HCT116 (cell line): ENCODE results near the gene OTUB2. TPM values are rescaled to one million over a fixed set of nuclear protein-coding genes. Genes with fewer than 3 reads are reported as not detected.

Source experiments
- ATAC-seq: fragments of 200-7000 bp; cut with Tn5 transposase; 2 replicates; pipeline ENCODE4 v1.9.1; 2020; ENCODE audit warnings: mild to moderate bottlenecking, moderate library complexity
- BruUV-seq: library from RNA; stranded (reverse); fragments of 400-500 nt; replicated peaks from 2 replicates; lab custom pipeline; 2021; lab: Mats Ljungman, UMichigan
- CTCF ChIA-PET: fragments of 300-600 bp; sonication (Branson Sonifier 250); formaldehyde crosslinking; loops from one replicate; lab custom pipeline; 2021; ENCODE audit warnings: antibody characterized with exemption; lab: Charles Lee
- POLR2A ChIA-PET: fragments of 300-600, 350-600 bp; sonication (Branson Sonifier 250); formaldehyde crosslinking; loops from one replicate; lab custom pipeline; 2021; ENCODE audit warnings: antibody characterized with exemption; lab: Charles Lee
- RAD21 ChIA-PET, 2 experiments: fragments of 300-600 bp; sonication (Branson Sonifier 250); formaldehyde crosslinking; loops; one replicate each; lab custom pipeline; 2023; ENCODE audit warnings: low total read pairs in 2 of 2; ENCODE audit not compliant: uncharacterized antibody in 2 of 2, unreplicated experiment in 2 of 2, low non-redundant PET in 1 of 2; lab: Charles Lee
- DNase-seq: peaks from one replicate; pipeline ENCODE4 v3.0.0-alpha.2; 2010; ENCODE audit warnings: low read depth, low spot score
- H2AFZ ChIP-seq: fragments of 200-600 bp; shearing (Covaris generic), sonication (generic); 2 replicates; pipeline ENCODE4 v1.6.1; 2017; ENCODE audit warnings: low read depth, mixed run types, mixed read lengths, antibody characterized with exemption, low read length; ENCODE audit not compliant: poor library complexity, severe bottlenecking
- H3K27ac ChIP-seq: 2 replicates; pipeline ENCODE4 v1.5.1; 2012; ENCODE audit warnings: low read depth, low read length
- H3K27me3 ChIP-seq: fragments of 200-600 bp; sonication (generic); 2 replicates; pipeline ENCODE4 v1.6.1; 2016; ENCODE audit warnings: mixed run types, low read length, mixed read lengths; ENCODE audit not compliant: insufficient read depth
- H3K36me3 ChIP-seq, 2 experiments: fragments of 200-500 bp in 1 of 2; fragments of 200-600 bp in 1 of 2; sonication (Bioruptor generic) in 1 of 2; sonication (generic) in 1 of 2; 2 replicates each; pipeline versions ENCODE4 v1.5.1 to v1.6.1; 2014 to 2016; ENCODE audit warnings: low read length in 2 of 2, inconsistent platforms in 1 of 2, mixed read lengths in 1 of 2, mixed run types in 1 of 2; ENCODE audit not compliant: insufficient read depth in 2 of 2, control insufficient read depth in 1 of 2
- H3K4me1 ChIP-seq, 2 experiments: fragments of 200-600 bp in 1 of 2; sonication (generic) in 1 of 2; 2 replicates each; pipeline versions ENCODE4 v1.5.1 to v1.6.1; 2012 to 2017; ENCODE audit warnings: low read length in 2 of 2, inconsistent platforms in 1 of 2, mild to moderate bottlenecking in 1 of 2, mixed read lengths in 1 of 2, mixed run types in 1 of 2, moderate library complexity in 1 of 2; ENCODE audit not compliant: insufficient read depth in 2 of 2, control insufficient read depth in 1 of 2
- H3K4me2 ChIP-seq: fragments of 200-600 bp; sonication (generic); 2 replicates; pipeline ENCODE4 v1.6.1; 2017; ENCODE audit warnings: mixed run types, low read length, mixed read lengths
- H3K4me3 ChIP-seq, 2 experiments: fragments of 200-600 bp in 1 of 2; sonication (generic) in 1 of 2; replicated peaks in 1 of 2; 2 replicates each; pipeline ENCODE4 v1.5.1; 2011 to 2016; ENCODE audit warnings: low read length in 2 of 2, control low read depth in 1 of 2, low read depth in 1 of 2, mild to moderate bottlenecking in 1 of 2, mixed read lengths in 1 of 2, mixed run types in 1 of 2
- H3K79me2 ChIP-seq: fragments of 200-600 bp; sonication (generic); 2 replicates; pipeline ENCODE4 v1.6.1; 2017; ENCODE audit warnings: mild to moderate bottlenecking, mixed run types, low read length, moderate library complexity, mixed read lengths; ENCODE audit not compliant: insufficient read depth
- H3K9ac ChIP-seq: fragments of 200-600 bp; sonication (generic); 2 replicates; pipeline ENCODE4 v1.6.1; 2016; ENCODE audit warnings: low read length, mixed read lengths
- H3K9me2 ChIP-seq: fragments of 200-600 bp; sonication (generic), shearing (Covaris generic); 2 replicates; pipeline ENCODE4 v1.6.1; 2017; ENCODE audit warnings: mixed run types, mild to moderate bottlenecking, moderate library complexity; ENCODE audit not compliant: insufficient read depth
- H3K9me3 ChIP-seq, 2 experiments: fragments of 200-500 bp in 1 of 2; fragments of 200-600 bp in 1 of 2; sonication (Bioruptor generic) in 1 of 2; sonication (generic) in 1 of 2; 2 replicates each; pipeline ENCODE4 v1.6.1; 2014 to 2017; ENCODE audit warnings: low read length in 2 of 2, mixed read lengths in 2 of 2, inconsistent platforms in 1 of 2, low read depth in 1 of 2, mild to moderate bottlenecking in 1 of 2, mixed run types in 1 of 2, moderate library complexity in 1 of 2; ENCODE audit not compliant: control insufficient read depth in 1 of 2, insufficient read depth in 1 of 2
- H4K20me1 ChIP-seq: fragments of 200-600 bp; sonication (generic), shearing (Covaris generic); 2 replicates; pipeline ENCODE4 v1.6.1; 2017; ENCODE audit warnings: mixed run types, mild to moderate bottlenecking, moderate library complexity; ENCODE audit not compliant: insufficient read depth
- RAD21 ChIP-seq: IDR thresholded peaks from 2 replicates; pipeline ENCODE4 v1.6.1; 2012; ENCODE audit warnings: low read depth, mild to moderate bottlenecking
- YY1 ChIP-seq: IDR thresholded peaks from 2 replicates; pipeline ENCODE4 v1.6.1; 2011; ENCODE audit warnings: low read length, low read depth, moderate library complexity, mild to moderate bottlenecking; ENCODE audit not compliant: insufficient replicate concordance; ENCODE audit errors: extremely low read depth
- ZFX ChIP-seq: fragments of 450-650 bp; IDR thresholded peaks from 2 replicates; pipeline ENCODE4 v1.6.1; 2017
- intact Hi-C: fragments of 100-400 bp; cut with micrococcal nuclease; formaldehyde crosslinking; loops from 2 replicates; pipeline ENCODE4 v1.10.0; 2022
- total RNA-seq: library from RNA; stranded (reverse); gene quantifications from one replicate; pipeline ENCODE4 v1.2.1, GENCODE V29; 2021; ENCODE audit not compliant: unreplicated experiment
- TF ChIP-seq, protein P1 (sequence below): IDR thresholded peaks from 2 replicates; pipeline ENCODE4 v1.6.1; 2012; ENCODE audit warnings: low read depth
- TF ChIP-seq, protein P2 (sequence below), 3 experiments: fragments of 200-600 bp in 1 of 3; sonication (generic) in 1 of 3; IDR thresholded peaks in 2 of 3; conservative IDR thresholded peaks in 1 of 3; 2 replicates each; pipeline ENCODE4 v1.5.1; 2012 to 2017; ENCODE audit warnings: low read depth in 2 of 3, low read length in 2 of 3, antibody characterized with exemption in 1 of 3, borderline replicate concordance in 1 of 3, control low read depth in 1 of 3, mild to moderate bottlenecking in 1 of 3, mixed read lengths in 1 of 3, mixed run types in 1 of 3, moderate library complexity in 1 of 3; ENCODE audit not compliant: insufficient read depth in 1 of 3

Gene OTUB2
- total RNA-seq, 1 experiment from 2014 or later, result 6.6 TPM

DNA sequence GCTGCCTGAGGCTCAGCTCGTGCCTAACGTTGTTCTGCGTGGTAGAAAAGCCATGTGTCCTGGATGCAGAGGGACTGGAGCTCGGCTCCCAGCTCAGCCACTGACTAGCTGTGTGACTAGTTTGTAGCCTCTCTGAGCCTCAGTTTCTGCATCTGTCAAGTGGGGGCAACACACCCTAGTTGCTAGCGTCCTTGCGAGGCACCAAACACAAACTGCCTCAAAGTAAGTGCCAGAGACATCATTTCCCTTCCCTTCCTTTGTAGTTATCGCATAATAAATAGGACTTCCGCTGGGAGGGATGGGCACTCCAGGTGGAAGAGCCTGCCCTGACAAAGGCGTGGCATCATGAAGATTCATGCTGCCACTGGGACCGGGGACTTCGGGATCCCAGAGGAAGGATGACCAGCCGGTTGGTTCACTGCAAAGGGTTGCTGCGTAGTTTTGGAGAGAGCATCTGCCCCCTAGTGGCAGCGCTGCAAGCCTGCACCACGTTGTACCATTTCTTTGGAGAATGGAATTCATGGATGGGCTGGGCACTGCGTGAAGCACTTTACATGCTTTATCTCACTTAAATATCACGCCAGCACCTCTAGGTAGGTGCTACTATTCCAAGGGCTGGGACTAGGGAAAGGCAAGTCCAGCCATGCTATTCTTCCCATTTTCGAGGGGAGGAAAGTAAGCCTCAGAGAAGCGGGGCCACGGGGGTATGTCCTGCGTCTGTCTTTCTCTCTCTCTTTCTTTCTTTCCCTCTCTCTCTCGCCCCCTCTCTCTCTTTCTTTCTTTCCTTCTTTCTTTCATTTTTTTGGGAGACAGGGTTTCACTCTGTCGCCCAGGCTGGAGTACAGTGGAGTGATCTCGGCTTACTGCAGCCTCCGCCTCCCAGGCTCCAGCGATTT lies 24.4 kb upstream of the OTUB2 start:
- no peak for TF ChIP-seq ZFX
- TF ChIP-seq, protein P1, sequence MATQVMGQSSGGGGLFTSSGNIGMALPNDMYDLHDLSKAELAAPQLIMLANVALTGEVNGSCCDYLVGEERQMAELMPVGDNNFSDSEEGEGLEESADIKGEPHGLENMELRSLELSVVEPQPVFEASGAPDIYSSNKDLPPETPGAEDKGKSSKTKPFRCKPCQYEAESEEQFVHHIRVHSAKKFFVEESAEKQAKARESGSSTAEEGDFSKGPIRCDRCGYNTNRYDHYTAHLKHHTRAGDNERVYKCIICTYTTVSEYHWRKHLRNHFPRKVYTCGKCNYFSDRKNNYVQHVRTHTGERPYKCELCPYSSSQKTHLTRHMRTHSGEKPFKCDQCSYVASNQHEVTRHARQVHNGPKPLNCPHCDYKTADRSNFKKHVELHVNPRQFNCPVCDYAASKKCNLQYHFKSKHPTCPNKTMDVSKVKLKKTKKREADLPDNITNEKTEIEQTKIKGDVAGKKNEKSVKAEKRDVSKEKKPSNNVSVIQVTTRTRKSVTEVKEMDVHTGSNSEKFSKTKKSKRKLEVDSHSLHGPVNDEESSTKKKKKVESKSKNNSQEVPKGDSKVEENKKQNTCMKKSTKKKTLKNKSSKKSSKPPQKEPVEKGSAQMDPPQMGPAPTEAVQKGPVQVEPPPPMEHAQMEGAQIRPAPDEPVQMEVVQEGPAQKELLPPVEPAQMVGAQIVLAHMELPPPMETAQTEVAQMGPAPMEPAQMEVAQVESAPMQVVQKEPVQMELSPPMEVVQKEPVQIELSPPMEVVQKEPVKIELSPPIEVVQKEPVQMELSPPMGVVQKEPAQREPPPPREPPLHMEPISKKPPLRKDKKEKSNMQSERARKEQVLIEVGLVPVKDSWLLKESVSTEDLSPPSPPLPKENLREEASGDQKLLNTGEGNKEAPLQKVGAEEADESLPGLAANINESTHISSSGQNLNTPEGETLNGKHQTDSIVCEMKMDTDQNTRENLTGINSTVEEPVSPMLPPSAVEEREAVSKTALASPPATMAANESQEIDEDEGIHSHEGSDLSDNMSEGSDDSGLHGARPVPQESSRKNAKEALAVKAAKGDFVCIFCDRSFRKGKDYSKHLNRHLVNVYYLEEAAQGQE, result no peak
- peak; percentile 28 for TF ChIP-seq YY1
- TF ChIP-seq RAD21, result peak; percentile 92
- TF ChIP-seq, protein P2, sequence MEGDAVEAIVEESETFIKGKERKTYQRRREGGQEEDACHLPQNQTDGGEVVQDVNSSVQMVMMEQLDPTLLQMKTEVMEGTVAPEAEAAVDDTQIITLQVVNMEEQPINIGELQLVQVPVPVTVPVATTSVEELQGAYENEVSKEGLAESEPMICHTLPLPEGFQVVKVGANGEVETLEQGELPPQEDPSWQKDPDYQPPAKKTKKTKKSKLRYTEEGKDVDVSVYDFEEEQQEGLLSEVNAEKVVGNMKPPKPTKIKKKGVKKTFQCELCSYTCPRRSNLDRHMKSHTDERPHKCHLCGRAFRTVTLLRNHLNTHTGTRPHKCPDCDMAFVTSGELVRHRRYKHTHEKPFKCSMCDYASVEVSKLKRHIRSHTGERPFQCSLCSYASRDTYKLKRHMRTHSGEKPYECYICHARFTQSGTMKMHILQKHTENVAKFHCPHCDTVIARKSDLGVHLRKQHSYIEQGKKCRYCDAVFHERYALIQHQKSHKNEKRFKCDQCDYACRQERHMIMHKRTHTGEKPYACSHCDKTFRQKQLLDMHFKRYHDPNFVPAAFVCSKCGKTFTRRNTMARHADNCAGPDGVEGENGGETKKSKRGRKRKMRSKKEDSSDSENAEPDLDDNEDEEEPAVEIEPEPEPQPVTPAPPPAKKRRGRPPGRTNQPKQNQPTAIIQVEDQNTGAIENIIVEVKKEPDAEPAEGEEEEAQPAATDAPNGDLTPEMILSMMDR (IDR thresholded peaks at IDR 0.05 in 2 of 3, conservative IDR thresholded peaks at IDR 0.05 in 1 of 3; ENCODE audit: borderline replicate concordance in 1 of 3, insufficient read depth in 1 of 3, low read depth in 2 of 3, low read length in 2 of 3), result peak; percentile 94 to 97 (median 96)
- TF ChIP-seq, all 23 proteins: peak for 3
- peaks cover 0 to 19% of the 10 kb centered on the region in 2 experiments; a peak in 2 of 4 replicates for H3K4me1 ChIP-seq
- H3K4me3 ChIP-seq, result no peak overlapping the region
- no peaks in the 10 kb centered on the region for H3K27me3 ChIP-seq
- no peak overlapping the region for H2AFZ ChIP-seq
- H3K9me2 ChIP-seq, result no peaks in the 10 kb centered on the region
- RAD21 ChIA-PET, result interaction anchor here (1.1 to 2.2 kb wide), 2 partner anchors 62 kb away, joined by 7 to 11 read pairs; no protein-coding TSS in a partner anchor
- CTCF ChIA-PET, result interaction anchor here (0.7 to 10.4 kb wide), 4 partner anchors 11 to 60 kb away, joined by 3 to 121 read pairs (median 4); partner anchors contain the start of gene OTUB2
- no peak overlapping the region; the same call in 1 of the 2 replicates for H3K27ac ChIP-seq
- peak; percentile 92 for ATAC-seq
- no TSS peak for BruUV-seq
- intact Hi-C loops, result loop anchor here (1.0 to 10.0 kb wide), 2 partner anchors 61 to 347 kb away; no protein-coding TSS in a partner anchor
- no peak overlapping the region for H3K9ac ChIP-seq
- H3K4me2 ChIP-seq, result peak overlapping the region; percentile 37
- no peaks in the 10 kb centered on the region for H3K79me2 ChIP-seq
- POLR2A ChIA-PET, result no interaction called here
- DNase-seq, result peak; percentile 59
- no peaks in the 10 kb centered on the region for H3K36me3 ChIP-seq
- H3K9me3 ChIP-seq, result no peaks in the 10 kb centered on the region
- H4K20me1 ChIP-seq, result no peaks in the 10 kb centered on the region
